ENCODE results near the gene CHRM3. TPM values are rescaled to one million over a fixed set of nuclear protein-coding genes. Genes with fewer than 3 reads are reported as not detected.
A peak's percentile ranks its signal among the peaks of the same experiment; 100 is the strongest.

Gene CHRM3
- total RNA-seq, 4 donors from 2014 or later = 48.8 to 177 (median 116) TPM

DNA sequence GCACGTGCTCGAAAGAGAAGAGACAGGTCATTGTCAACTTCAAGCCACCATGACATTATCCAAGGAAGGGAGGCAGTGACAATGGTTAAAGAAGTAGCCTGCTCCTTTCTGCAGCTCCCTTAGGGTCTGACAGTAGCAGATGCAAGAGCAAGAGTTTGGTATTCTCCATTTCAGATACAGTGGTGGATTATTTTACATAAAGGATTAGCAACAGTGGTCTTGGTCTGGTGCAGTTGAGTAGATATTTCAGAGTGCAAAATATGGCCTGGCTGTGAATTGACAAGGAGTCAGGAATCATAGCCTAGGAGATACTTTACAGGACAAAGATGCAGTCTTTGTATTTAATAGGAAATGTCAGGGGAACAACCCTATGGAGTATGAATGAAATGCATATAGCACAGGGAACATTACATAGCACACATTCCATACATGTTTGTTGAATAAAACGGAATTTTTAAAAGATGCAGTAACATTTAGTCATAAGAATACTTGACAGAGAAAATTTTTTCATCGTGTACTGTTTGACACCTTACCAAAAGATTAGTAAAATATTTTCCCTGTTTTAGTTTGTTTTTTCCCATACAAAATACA is 41.8 kb downstream of the CHRM3 start:
- no peaks in the 10 kb centered on the region for H3K9me3 ChIP-seq
- WGBS, 2 donors (ENCODE audit: low coverage in 1 of 2) = 40 to 48% methylated on average over 3 to 4 of the region's 4 CpGs
- TF ChIP-seq EP300 (IDR thresholded peaks at IDR 0.05) (no peak), POLR2A (IDR thresholded peaks at IDR 0.05) (no peak), POLR2AphosphoS5 (IDR thresholded peaks at IDR 0.05) (no peak)
- TF ChIP-seq, protein P1, sequence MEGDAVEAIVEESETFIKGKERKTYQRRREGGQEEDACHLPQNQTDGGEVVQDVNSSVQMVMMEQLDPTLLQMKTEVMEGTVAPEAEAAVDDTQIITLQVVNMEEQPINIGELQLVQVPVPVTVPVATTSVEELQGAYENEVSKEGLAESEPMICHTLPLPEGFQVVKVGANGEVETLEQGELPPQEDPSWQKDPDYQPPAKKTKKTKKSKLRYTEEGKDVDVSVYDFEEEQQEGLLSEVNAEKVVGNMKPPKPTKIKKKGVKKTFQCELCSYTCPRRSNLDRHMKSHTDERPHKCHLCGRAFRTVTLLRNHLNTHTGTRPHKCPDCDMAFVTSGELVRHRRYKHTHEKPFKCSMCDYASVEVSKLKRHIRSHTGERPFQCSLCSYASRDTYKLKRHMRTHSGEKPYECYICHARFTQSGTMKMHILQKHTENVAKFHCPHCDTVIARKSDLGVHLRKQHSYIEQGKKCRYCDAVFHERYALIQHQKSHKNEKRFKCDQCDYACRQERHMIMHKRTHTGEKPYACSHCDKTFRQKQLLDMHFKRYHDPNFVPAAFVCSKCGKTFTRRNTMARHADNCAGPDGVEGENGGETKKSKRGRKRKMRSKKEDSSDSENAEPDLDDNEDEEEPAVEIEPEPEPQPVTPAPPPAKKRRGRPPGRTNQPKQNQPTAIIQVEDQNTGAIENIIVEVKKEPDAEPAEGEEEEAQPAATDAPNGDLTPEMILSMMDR (IDR thresholded peaks at IDR 0.05) = no peak

DNA sequence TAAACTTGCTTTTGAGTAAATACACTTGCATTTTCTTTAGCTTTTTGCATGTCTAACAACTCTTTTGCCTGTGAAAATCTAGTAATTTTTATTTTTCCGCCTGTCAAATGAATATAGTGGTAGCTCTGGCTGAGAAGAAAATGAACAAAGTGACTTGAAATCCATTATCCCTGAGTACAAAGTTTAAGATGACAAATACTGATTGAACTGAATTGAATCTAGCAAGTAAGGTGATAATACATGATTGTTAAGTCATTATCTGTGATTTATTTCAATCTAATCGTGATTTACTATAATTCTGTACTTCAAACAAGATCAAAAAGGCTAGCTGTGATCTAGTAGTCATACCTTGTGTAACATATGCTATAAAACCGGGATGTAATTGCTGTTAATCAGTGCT is 42.8 kb downstream of the CHRM3 start:
- Histone ChIP-seq H3K4me1 (peaks cover 0 to 50% (median 2%) of the 10 kb centered on the region in 3 donors), H3K27ac (no peak overlapping the region), H3K27me3 (no peaks in the 10 kb centered on the region), H3K36me3 (no peaks in the 10 kb centered on the region), H3K4me3 (no peak overlapping the region), H3K9me3 (no peaks in the 10 kb centered on the region)
- TF ChIP-seq POLR2A (IDR thresholded peaks at IDR 0.05) (no peak), POLR2AphosphoS5 (IDR thresholded peaks at IDR 0.05) (no peak), EP300 (IDR thresholded peaks at IDR 0.05) (no peak)
- TF ChIP-seq, protein P1 (IDR thresholded peaks at IDR 0.05) = no peak
- WGBS, 2 donors (ENCODE audit: low coverage in 1 of 2) = 78 to 81% methylated on average over 3 of the region's 3 CpGs
- ATAC-seq = no peak

More for the DNA sequence above, 41.8 kb downstream of the CHRM3 start:
- Histone ChIP-seq H3K36me3 (no peaks in the 10 kb centered on the region), H3K27me3 (no peaks in the 10 kb centered on the region), H3K27ac (no peak overlapping the region), H3K4me3 (no peak overlapping the region), H3K4me1 (peaks cover 0 to 44% (median 2%) of the 10 kb centered on the region in 3 donors)
- ATAC-seq = no peak

DNA sequence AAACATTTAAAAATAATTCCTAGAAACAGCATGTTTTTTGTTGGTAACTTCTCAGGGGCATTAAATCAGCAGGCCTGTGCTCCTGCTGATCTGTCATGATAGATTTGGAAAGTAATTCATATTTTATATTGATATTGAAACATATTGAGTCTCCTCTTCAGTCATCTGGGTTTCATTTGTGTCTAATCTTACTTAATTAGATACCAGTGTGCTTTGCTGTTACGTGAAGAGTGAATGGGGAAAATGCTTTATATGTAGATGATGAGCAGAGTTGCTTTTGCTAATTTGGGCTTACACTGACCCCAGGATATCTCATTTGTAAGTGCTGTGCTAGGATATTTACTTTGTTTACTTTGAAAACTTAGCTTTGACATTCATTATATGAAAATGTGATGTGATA is 45.9 kb downstream of the CHRM3 start:
- H3K4me3 ChIP-seq = no peak overlapping the region
- TF ChIP-seq POLR2AphosphoS5 (IDR thresholded peaks at IDR 0.05) = no peak
- no peak for TF ChIP-seq POLR2A (IDR thresholded peaks at IDR 0.05)
- TF ChIP-seq, protein P1 (IDR thresholded peaks at IDR 0.05) = no peak
- no peak for TF ChIP-seq EP300 (IDR thresholded peaks at IDR 0.05)
- H3K36me3 ChIP-seq = no peaks in the 10 kb centered on the region
- no peaks in the 10 kb centered on the region for H3K9me3 ChIP-seq
- H3K4me1 ChIP-seq = peaks cover 0 to 50% (median 2%) of the 10 kb centered on the region in 3 donors
- ATAC-seq = no peak
- H3K27ac ChIP-seq = no peak overlapping the region
- 60 to 85% methylated on average over 1 of the region's 1 CpG for WGBS, 2 donors (ENCODE audit: low coverage in 1 of 2)
- no peaks in the 10 kb centered on the region for H3K27me3 ChIP-seq

DNA sequence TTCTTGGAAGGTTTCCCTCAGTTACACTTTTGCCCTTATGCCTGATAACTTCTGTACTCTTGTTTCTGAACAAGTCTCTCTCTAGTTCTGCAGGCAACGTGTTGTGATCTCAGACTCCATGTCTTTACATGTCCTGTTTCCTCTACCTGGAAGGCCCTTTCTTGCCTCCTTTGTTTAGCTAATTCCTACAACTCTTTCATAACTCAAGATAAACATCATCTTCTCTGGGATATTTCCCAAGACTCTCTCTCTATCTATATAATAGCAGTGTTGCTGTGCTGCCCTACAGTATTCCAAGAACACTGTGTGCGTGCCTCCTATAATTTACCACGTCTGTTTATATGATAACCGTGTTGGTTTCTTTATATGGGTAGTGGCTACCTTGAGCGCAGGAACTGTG is 47.8 kb downstream of the CHRM3 start:
- no peak overlapping the region for H3K4me3 ChIP-seq
- no peak for ATAC-seq
- peaks cover 0 to 52% (median 2%) of the 10 kb centered on the region in 3 donors for H3K4me1 ChIP-seq
- H3K9me3 ChIP-seq = no peaks in the 10 kb centered on the region
- H3K27ac ChIP-seq = peak overlapping the region in 2 of 4 donors; percentile 10 to 39
- 47 to 54% methylated on average over 5 of the region's 5 CpGs for WGBS, 2 donors (ENCODE audit: low coverage in 1 of 2)
- no peaks in the 10 kb centered on the region for H3K36me3 ChIP-seq
- TF ChIP-seq EP300 (IDR thresholded peaks at IDR 0.05) = no peak
- no peak for TF ChIP-seq POLR2A (IDR thresholded peaks at IDR 0.05)
- no peak for TF ChIP-seq POLR2AphosphoS5 (IDR thresholded peaks at IDR 0.05)
- TF ChIP-seq, protein P1 (IDR thresholded peaks at IDR 0.05) = no peak
- no peaks in the 10 kb centered on the region for H3K27me3 ChIP-seq

Measured in gastroesophageal sphincter (tissue), 4 donors.